ENCODE data around the gene OR9A4.

Gene OR9A4

GRCh38 chr7:141949451-141949850 lies 33.3 kb downstream of the OR9A4 start:
- DNase-seq, result no peak

DNA sequence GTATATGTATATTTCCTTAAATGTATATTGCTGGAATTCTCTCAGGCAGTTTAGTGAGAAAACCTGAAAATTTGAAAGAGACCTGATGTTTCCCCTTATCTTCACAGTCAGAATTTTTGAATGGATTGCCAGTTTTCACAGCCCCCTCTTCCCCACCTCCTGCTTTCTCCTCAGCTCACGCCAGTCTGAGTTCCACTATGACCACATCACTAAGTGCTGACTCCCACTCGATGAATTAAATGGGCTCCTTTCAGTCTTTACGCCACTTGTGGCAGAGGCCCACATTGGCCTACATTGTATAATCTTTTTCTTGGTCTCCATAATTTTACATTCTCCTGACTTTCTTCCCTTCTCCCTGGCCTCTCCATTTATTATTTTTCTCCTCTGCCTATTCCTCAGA lies 33.7 kb downstream of the OR9A4 start:
- no peak for DNase-seq

DNA sequence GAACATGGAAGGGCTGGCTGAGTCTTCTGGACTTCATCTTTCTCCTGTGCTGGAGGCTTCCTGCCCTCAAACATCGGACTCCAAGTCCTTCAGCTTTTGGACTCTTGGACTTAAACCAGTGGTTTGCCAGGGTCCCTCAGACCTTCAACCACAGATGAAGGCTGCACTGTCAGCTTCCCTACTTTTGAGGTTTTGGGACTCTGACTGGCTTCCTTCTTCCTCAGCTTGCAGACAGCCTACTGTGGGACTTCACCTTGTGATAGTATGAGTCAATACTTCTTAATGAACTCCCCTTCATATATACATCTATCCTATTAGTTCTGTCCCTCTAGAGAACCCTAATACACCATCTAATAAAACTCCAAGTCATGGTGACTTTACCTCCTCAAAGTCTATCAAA lies 34.6 kb downstream of the OR9A4 start:
- no peak for DNase-seq

DNA sequence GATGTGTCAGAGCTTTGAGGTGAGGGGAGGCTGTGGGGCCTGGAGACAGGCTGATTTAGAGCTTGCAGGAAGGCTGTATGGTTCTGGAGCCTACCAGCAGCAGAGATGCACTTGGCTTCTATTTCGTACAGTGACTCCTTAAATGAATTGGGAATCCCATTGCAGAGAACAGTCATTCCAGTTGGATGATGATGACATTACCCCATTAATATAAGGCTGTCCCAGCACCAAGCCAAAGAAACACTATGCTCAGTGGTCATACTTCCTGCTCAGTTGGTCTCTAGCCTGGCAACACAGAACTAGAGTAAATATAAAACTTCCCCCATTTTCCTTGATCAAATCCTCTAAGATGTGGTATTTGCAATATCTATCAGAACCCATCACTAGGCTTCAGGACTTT lies 36.3 kb downstream of the OR9A4 start:
- DNase-seq, result no peak

- no peak for DNase-seq
Observed at GRCh38 chr7:141954334-141954733, 38.1 kb downstream of the OR9A4 start.

- DNase-seq, result no peak
Observed at GRCh38 chr7:141956084-141956483, 39.9 kb downstream of the OR9A4 start.

GRCh38 chr7:141960687-141961422 lies 44.7 kb downstream of the OR9A4 start:
- no peak for DNase-seq

Data from NCI-H774 (cell line).